ENCODE data around the gene TWIST2. TPM values are rescaled to one million over a fixed set of nuclear protein-coding genes. Genes with fewer than 3 reads are reported as not detected.

Gene TWIST2
- 1 to 10 TPM; 3.4 to 9.1 TPM for total RNA-seq
- 1 to 10 TPM; 2.2 to 5.2 TPM for polyA plus RNA-seq (ENCODE audit: insufficient read length in 2 of 2)
- long read RNA-seq, donor 1 = 0 reads
- long read RNA-seq, donor 2, partial matches to known transcripts = 0 of 1 reads
- long read RNA-seq, donor 2, other reads (novel, unspliced or antisense) = 0 of 1 reads
- long read RNA-seq, donor 3, partial matches to known transcripts = 0 of 1 reads
- long read RNA-seq, donor 3, other reads (novel, unspliced or antisense) = 0 of 1 reads
- long read RNA-seq, donor 4, partial matches to known transcripts = 0 of 4 reads
- long read RNA-seq, donor 4, other reads (novel, unspliced or antisense) = 0 of 4 reads

DNA sequence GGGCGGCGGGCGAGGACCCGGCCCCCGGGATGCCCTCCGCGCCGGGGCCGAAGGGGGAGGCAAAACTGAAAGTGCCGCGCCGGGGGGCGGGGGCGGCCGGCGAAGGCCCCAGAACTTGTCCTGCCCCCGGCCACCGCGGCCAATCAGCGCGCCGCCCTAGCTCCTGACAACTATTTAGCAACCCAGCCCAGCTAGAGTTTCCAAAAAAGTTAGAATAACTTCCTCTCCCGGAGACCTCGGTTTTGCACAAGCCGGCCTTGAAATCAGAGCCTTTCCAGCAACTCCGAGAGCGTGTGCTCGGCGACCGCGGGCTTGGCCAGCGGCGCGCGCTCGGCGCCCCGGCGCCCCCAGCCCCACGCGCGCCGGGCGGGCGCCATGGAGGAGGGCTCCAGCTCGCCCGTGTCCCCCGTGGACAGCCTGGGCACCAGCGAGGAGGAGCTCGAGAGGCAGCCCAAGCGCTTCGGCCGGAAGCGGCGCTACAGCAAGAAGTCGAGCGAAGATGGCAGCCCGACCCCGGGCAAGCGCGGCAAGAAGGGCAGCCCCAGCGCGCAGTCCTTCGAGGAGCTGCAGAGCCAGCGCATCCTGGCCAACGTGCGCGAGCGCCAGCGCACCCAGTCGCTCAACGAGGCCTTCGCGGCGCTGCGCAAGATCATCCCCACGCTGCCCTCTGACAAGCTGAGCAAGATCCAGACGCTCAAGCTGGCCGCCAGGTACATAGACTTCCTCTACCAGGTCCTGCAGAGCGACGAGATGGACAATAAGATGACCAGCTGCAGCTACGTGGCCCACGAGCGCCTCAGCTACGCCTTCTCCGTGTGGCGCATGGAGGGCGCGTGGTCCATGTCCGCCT is at the start of gene TWIST2:
Gene TWIST2, plus strand, starts transcription at position 245 of the 850 bp plus-strand sequence. Its CDS starts 131 bp downstream, at position 376.
- H3K9me3 ChIP-seq (ENCODE audit: control insufficient read depth, insufficient read depth, low read length) = no peaks in the 10 kb centered on the region
- peak in 2 of 6 donors; percentile 67 to 74 for DNase-seq (ENCODE audit: low read depth in 4 of 6, low spot score in 6 of 6)
- H3K4me1 ChIP-seq (ENCODE audit: control insufficient read depth, insufficient read depth, low read length) = peaks cover 30% of the 10 kb centered on the region
- no peaks in the 10 kb centered on the region for H3K36me3 ChIP-seq (ENCODE audit: control insufficient read depth, insufficient read depth, low read length)
- H3K27ac ChIP-seq (ENCODE audit: low read depth, low read length) = peak within 1 kb of the TSS; percentile 79
- H3K27me3 ChIP-seq (ENCODE audit: control insufficient read depth, insufficient read depth, low read length) = peaks cover 70% of the 10 kb centered on the region
- WGBS (ENCODE audit: insufficient coverage) = under 1% methylated on average over 90 of the region's 90 CpGs
- peak within 1 kb of the TSS; percentile 60 for H3K4me3 ChIP-seq (ENCODE audit: low read depth, low read length)

DNA sequence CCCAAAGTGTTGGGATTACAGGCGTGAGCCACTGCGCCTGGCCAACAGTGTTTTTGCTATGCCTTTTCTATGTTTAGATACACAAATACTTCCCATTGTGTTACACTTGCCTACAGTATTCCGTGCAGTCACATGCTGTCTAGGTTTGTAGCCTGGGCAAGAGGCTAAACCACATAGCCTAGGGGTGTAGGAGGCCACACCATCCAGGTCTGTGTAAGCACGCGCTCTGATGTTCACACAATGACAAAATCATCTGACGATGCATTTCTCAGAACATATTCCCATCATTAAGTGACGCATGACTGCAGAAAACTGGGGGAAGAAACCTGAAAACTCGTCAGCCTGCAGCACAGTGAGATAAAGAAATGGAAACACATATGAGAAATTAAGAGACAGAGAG is 46.1 kb upstream of the TWIST2 start:
- Histone ChIP-seq H3K4me3 (ENCODE audit: low read depth, low read length) (no peak overlapping the region), H3K9me3 (ENCODE audit: control insufficient read depth, insufficient read depth, low read length) (no peaks in the 10 kb centered on the region), H3K27ac (ENCODE audit: low read depth, low read length) (no peak overlapping the region), H3K4me1 (ENCODE audit: control insufficient read depth, insufficient read depth, low read length) (no peaks in the 10 kb centered on the region), H3K36me3 (ENCODE audit: control insufficient read depth, insufficient read depth, low read length) (no peaks in the 10 kb centered on the region), H3K27me3 (ENCODE audit: control insufficient read depth, insufficient read depth, low read length) (no peaks in the 10 kb centered on the region)
- DNase-seq (ENCODE audit: low read depth in 4 of 6, low spot score in 6 of 6) = no peak
- 96% methylated on average over 3 of the region's 8 CpGs for WGBS (ENCODE audit: insufficient coverage)

DNA sequence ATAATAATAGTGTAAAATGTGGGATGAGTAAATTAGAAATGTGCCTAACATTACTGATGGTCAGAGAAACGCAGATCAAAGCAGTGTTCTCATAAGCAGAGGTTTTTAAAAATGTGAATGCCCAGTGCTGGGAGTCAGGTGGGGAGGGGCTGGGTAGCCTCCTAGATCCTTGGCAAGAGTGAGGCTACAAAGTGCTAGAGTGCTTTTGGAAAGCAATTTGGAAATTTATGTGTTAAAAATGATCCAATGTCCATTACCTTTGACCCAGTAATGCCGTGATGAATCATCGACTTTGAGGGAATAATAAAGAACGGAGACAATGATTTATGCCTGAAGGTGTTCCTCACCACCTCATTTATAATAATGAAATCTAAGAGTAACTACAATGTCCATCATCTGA is 44.9 kb upstream of the TWIST2 start:
- WGBS (ENCODE audit: insufficient coverage) = 40% methylated on average over 1 of the region's 4 CpGs
- DNase-seq (ENCODE audit: low read depth in 4 of 6, low spot score in 6 of 6) = no peak

DNA sequence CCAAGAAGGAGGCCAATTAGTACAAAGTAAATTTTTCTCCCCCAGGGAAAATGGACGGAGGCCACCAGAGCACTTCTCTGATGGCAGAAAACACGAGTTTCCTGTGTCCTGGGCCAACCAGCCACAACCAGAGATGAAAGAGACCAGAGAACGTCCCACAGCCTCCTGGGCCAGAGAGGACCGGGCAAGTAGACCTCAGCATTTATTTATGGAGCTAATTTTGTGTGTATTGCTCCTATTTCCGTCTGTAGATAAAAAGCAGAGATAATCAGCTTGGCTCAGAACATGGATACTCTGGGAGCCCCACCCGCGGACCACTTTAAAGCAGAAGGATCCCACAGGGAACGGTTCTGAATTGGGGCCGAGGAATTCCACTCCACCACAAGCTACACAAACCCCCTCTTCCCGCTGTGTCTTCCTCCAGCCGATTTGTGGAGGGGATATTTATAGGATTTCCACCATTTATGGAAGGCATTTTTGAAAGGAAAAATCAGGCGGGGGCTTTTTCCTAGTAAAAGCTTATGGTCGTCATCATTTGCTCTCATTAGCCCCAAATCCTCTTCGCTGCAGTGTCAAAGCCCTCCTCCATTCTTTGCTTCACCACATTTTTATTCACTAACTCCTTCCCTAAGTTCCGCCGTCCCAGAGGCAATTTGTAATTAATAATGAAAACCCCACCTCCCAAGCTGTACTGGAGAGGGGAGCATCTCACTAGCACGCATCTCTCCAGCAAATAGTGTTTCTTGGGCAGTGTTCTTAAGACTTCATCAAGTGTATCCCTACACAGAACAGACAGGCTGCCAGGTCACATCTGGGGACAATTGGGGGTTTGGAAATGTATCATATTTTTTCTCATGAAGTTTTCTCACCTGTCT is 43.7 kb upstream of the TWIST2 start:
- Histone ChIP-seq H3K27me3 (ENCODE audit: control insufficient read depth, insufficient read depth, low read length) (no peaks in the 10 kb centered on the region), H3K36me3 (ENCODE audit: control insufficient read depth, insufficient read depth, low read length) (no peaks in the 10 kb centered on the region), H3K9me3 (ENCODE audit: control insufficient read depth, insufficient read depth, low read length) (no peaks in the 10 kb centered on the region), H3K27ac (ENCODE audit: low read depth, low read length) (no peak overlapping the region), H3K4me3 (ENCODE audit: low read depth, low read length) (no peak overlapping the region), H3K4me1 (ENCODE audit: control insufficient read depth, insufficient read depth, low read length) (no peaks in the 10 kb centered on the region)
- no peak for DNase-seq (ENCODE audit: low read depth in 4 of 6, low spot score in 6 of 6)
- WGBS (ENCODE audit: insufficient coverage) = 77% methylated on average over 5 of the region's 17 CpGs

More for the DNA sequence above, 44.9 kb upstream of the TWIST2 start:
- Histone ChIP-seq H3K27ac (ENCODE audit: low read depth, low read length) (no peak overlapping the region), H3K4me3 (ENCODE audit: low read depth, low read length) (no peak overlapping the region), H3K36me3 (ENCODE audit: control insufficient read depth, insufficient read depth, low read length) (no peaks in the 10 kb centered on the region), H3K27me3 (ENCODE audit: control insufficient read depth, insufficient read depth, low read length) (no peaks in the 10 kb centered on the region), H3K9me3 (ENCODE audit: control insufficient read depth, insufficient read depth, low read length) (no peaks in the 10 kb centered on the region), H3K4me1 (ENCODE audit: control insufficient read depth, insufficient read depth, low read length) (no peaks in the 10 kb centered on the region)

DNA sequence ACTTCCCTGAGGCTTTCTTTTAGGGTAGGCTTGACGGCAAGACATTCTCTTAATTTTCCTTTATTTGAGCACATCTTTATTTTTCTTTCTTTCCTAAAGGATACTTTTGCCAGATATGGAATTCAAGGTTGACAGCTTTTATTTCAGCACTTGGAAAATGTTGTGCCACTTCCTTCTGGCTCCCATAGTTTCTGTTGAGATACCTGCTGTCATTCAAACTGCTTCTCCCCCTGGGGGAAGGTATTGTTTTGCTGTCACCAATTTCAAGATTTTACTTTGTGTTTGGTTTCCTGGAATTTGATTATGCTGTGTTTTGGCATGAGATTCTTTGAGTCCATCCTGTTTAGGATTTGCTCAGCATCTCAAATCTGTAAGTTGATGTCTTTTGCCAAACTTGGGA is 39.1 kb upstream of the TWIST2 start:
- no peak overlapping the region for H3K27ac ChIP-seq (ENCODE audit: low read depth, low read length)
- H3K4me1 ChIP-seq (ENCODE audit: control insufficient read depth, insufficient read depth, low read length) = no peaks in the 10 kb centered on the region
- WGBS (ENCODE audit: insufficient coverage) = no CpG with 5 or more reads among the region's 1 CpG
- H3K9me3 ChIP-seq (ENCODE audit: control insufficient read depth, insufficient read depth, low read length) = no peaks in the 10 kb centered on the region
- no peaks in the 10 kb centered on the region for H3K36me3 ChIP-seq (ENCODE audit: control insufficient read depth, insufficient read depth, low read length)
- H3K4me3 ChIP-seq (ENCODE audit: low read depth, low read length) = no peak overlapping the region
- DNase-seq (ENCODE audit: low read depth in 4 of 6, low spot score in 6 of 6) = no peak
- no peaks in the 10 kb centered on the region for H3K27me3 ChIP-seq (ENCODE audit: control insufficient read depth, insufficient read depth, low read length)

DNA sequence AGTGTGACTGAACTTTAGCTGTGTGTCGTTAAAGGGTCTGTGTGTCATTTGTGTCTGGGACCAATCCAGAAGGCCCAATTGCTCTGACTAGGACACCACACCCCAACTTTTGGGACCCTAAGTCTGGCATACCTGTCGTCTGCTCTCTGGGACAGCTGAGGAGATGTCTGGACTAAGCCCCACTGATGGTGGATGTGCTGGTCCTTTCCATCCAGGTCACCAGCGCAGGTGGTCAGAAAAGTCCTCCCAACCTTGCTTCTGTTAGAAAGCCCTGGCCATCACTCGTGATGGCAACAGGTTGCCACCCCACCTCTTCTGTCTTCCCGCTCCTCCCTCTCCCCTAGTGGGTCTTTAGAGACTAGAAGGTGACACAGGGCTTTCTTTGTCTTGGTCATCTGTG is 37.6 kb upstream of the TWIST2 start:
- Histone ChIP-seq H3K4me1 (ENCODE audit: control insufficient read depth, insufficient read depth, low read length) (no peaks in the 10 kb centered on the region), H3K36me3 (ENCODE audit: control insufficient read depth, insufficient read depth, low read length) (no peaks in the 10 kb centered on the region), H3K27me3 (ENCODE audit: control insufficient read depth, insufficient read depth, low read length) (no peaks in the 10 kb centered on the region), H3K27ac (ENCODE audit: low read depth, low read length) (no peak overlapping the region), H3K4me3 (ENCODE audit: low read depth, low read length) (no peak overlapping the region), H3K9me3 (ENCODE audit: control insufficient read depth, insufficient read depth, low read length) (no peaks in the 10 kb centered on the region)
- WGBS (ENCODE audit: insufficient coverage) = 90% methylated on average over 3 of the region's 5 CpGs
- DNase-seq (ENCODE audit: low read depth in 4 of 6, low spot score in 6 of 6) = no peak

DNA sequence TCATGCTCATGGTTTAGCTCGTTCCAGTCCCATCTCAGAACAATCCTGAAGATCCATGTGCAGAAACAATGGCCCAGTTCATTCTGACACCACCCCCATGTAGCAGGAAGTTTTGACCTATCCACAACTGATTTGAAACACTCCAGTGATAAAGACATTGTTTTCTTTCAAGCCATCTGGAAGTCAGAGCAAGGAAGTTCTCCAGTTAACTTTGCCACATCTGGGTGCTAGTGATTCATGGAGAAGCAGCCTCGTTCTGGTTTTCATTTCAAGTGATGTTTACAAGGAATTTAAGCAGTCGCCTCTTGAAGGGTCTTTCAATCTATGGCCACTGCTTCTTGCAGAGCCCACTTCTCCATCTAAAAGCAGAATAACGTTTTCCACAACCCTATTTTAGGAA is 36.6 kb upstream of the TWIST2 start:
- Histone ChIP-seq H3K27me3 (ENCODE audit: control insufficient read depth, insufficient read depth, low read length) (no peaks in the 10 kb centered on the region), H3K4me3 (ENCODE audit: low read depth, low read length) (no peak overlapping the region), H3K9me3 (ENCODE audit: control insufficient read depth, insufficient read depth, low read length) (no peaks in the 10 kb centered on the region), H3K4me1 (ENCODE audit: control insufficient read depth, insufficient read depth, low read length) (no peaks in the 10 kb centered on the region), H3K27ac (ENCODE audit: low read depth, low read length) (no peak overlapping the region), H3K36me3 (ENCODE audit: control insufficient read depth, insufficient read depth, low read length) (no peaks in the 10 kb centered on the region)
- DNase-seq (ENCODE audit: low read depth in 4 of 6, low spot score in 6 of 6) = no peak
- 49% methylated on average over 2 of the region's 4 CpGs for WGBS (ENCODE audit: insufficient coverage)

DNA sequence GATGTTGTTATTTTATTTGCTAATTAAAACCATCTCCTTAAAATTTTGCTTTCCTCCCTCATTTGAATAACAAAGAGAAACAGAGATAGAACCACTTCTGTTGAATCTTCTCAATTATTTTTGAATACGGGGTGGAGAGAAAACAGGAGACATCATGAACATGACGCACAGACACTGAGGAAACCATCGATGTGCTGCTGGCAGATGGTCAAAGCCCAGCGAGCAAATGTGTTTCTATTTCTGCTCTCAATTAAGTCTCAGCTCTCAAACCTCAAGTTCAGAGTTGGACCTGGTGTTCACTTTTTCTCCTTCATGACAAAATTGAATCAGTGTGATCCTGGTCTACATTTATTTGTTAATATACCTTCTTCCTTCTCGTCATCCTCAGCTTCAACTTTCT is 36.1 kb upstream of the TWIST2 start:
- no CpG with 5 or more reads among the region's 5 CpGs for WGBS (ENCODE audit: insufficient coverage)
- no peaks in the 10 kb centered on the region for H3K36me3 ChIP-seq (ENCODE audit: control insufficient read depth, insufficient read depth, low read length)
- no peaks in the 10 kb centered on the region for H3K9me3 ChIP-seq (ENCODE audit: control insufficient read depth, insufficient read depth, low read length)
- H3K4me1 ChIP-seq (ENCODE audit: control insufficient read depth, insufficient read depth, low read length) = no peaks in the 10 kb centered on the region
- H3K27me3 ChIP-seq (ENCODE audit: control insufficient read depth, insufficient read depth, low read length) = no peaks in the 10 kb centered on the region
- no peak overlapping the region for H3K27ac ChIP-seq (ENCODE audit: low read depth, low read length)
- DNase-seq (ENCODE audit: low read depth in 4 of 6, low spot score in 6 of 6) = no peak
- no peak overlapping the region for H3K4me3 ChIP-seq (ENCODE audit: low read depth, low read length)

DNA sequence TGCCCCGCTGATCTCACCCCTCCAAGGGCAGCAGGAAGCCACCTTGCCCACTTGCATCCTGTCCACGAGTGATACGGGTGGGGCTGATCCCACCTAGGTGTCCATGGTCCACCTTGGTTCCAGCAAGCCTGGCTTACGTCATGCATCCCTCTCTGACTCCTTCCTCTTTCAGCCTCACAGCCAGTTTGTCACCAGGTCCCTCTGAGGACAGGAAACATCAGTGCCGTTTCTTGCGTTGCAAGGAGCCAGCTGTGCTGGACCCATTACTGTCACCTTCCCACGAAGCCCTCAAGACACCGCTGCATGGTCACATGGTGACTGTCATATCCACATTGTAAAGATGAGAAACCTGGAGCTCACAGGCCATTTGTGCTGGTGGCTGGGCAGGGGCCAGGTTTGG is 34.8 kb upstream of the TWIST2 start:
- no peak for DNase-seq (ENCODE audit: low read depth in 4 of 6, low spot score in 6 of 6)
- Histone ChIP-seq H3K9me3 (ENCODE audit: control insufficient read depth, insufficient read depth, low read length) (no peaks in the 10 kb centered on the region), H3K4me1 (ENCODE audit: control insufficient read depth, insufficient read depth, low read length) (no peaks in the 10 kb centered on the region), H3K27ac (ENCODE audit: low read depth, low read length) (no peak overlapping the region), H3K27me3 (ENCODE audit: control insufficient read depth, insufficient read depth, low read length) (no peaks in the 10 kb centered on the region), H3K4me3 (ENCODE audit: low read depth, low read length) (no peak overlapping the region), H3K36me3 (ENCODE audit: control insufficient read depth, insufficient read depth, low read length) (no peaks in the 10 kb centered on the region)
- whole genome bisulfite sequencing (ENCODE audit: insufficient coverage) = 91% methylated on average over 8 of the region's 8 CpGs

Measured in spinal cord (tissue), 10 donors.